Ureter (tissue), 1 donor: ENCODE results near the gene RBP5. TPM values are rescaled to one million over a fixed set of nuclear protein-coding genes. Genes with fewer than 3 reads are reported as not detected.
A peak's percentile ranks its signal among the peaks of the same experiment; 100 is the strongest.
"Not testable (repeated sequence)": the region's sequence is repeated elsewhere in the genome, so short reads cannot be mapped to it uniquely, and the experiment has no call there.

Experiments
- DNase-seq: peaks from one replicate; pipeline ENCODE4 v3.0.0-alpha.2; 2020; ENCODE audit warnings: low spot score
- total RNA-seq: library from RNA; stranded (reverse); gene quantifications from one replicate; pipeline ENCODE4 v1.2.4, GENCODE V29; 2023
- donor health status: DM: yes; HTN: yes; CAD: no.

The RBP5 gene
- total RNA-seq, 1 donor from 2014 or later = 7.5 TPM

- DNase-seq = no peak
Observed at GRCh38 chr12:7122811-7123769, 5.6 kb downstream of the RBP5 start.

GRCh38 chr12:7121324-7121723, 7.4 kb downstream of the RBP5 start:
- no peak for DNase-seq

- no peak for DNase-seq
Observed at GRCh38 chr12:7120166-7120565, 8.5 kb downstream of the RBP5 start.

- no peak for DNase-seq
Observed at GRCh38 chr12:7118881-7119280, 9.8 kb downstream of the RBP5 start.

GRCh38 chr12:7117670-7118069, 11.0 kb downstream of the RBP5 start:
- DNase-seq = no peak

GRCh38 chr12:7116916-7117315, 11.8 kb downstream of the RBP5 start:
- DNase-seq = no peak

- DNase-seq = no peak
Observed at GRCh38 chr12:7116196-7116595, 12.5 kb downstream of the RBP5 start.

GRCh38 chr12:7114851-7115250, 13.8 kb downstream of the RBP5 start:
- DNase-seq = no peak

- no peak for DNase-seq
Observed at GRCh38 chr12:7114008-7114407, 14.7 kb downstream of the RBP5 start.

GRCh38 chr12:7113389-7113871, 15.3 kb downstream of the RBP5 start:
- no peak for DNase-seq

GRCh38 chr12:7112041-7112440, 16.6 kb downstream of the RBP5 start:
- DNase-seq = no peak

- no peak for DNase-seq
Observed at GRCh38 chr12:7110661-7111060, 18.0 kb downstream of the RBP5 start.

GRCh38 chr12:7109572-7109920, 19.1 kb downstream of the RBP5 start:
- no peak for DNase-seq

GRCh38 chr12:7108796-7109571, 19.7 kb downstream of the RBP5 start, which contains the start of gene C1RL:
Gene C1RL (minus strand): TSS chr12:7109214. CDS start chr12:7109180, 34 bp downstream.
- DNase-seq = peak; percentile 95

- DNase-seq = peak; percentile 88
Observed at GRCh38 chr12:7108003-7108795, 20.5 kb downstream of the RBP5 start.

- no peak for DNase-seq
Observed at GRCh38 chr12:7107636-7108002, 21.1 kb downstream of the RBP5 start.

- not testable (repeated sequence) for DNase-seq
Observed at GRCh38 chr12:7107181-7107580, 21.5 kb downstream of the RBP5 start.

GRCh38 chr12:7106082-7106481, 22.6 kb downstream of the RBP5 start:
- DNase-seq = no peak

- no peak for DNase-seq
Observed at GRCh38 chr12:7103837-7104584, 24.7 kb downstream of the RBP5 start.

GRCh38 chr12:7102582-7102981, 26.1 kb downstream of the RBP5 start:
- no peak for DNase-seq

GRCh38 chr12:7101694-7102131, 27.0 kb downstream of the RBP5 start:
- no peak for DNase-seq
